ENCODE results near the gene DNAJC5G. TPM values are rescaled to one million over a fixed set of nuclear protein-coding genes. Genes with fewer than 3 reads are reported as not detected.
"Not testable (repeated sequence)": the region's sequence is repeated elsewhere in the genome, so short reads cannot be mapped to it uniquely, and the experiment has no call there.

DNAJC5G gene
- total and polyA plus RNA-seq, 8 donors: 0.06 to 0.34 TPM; not detected in 6

DNA sequence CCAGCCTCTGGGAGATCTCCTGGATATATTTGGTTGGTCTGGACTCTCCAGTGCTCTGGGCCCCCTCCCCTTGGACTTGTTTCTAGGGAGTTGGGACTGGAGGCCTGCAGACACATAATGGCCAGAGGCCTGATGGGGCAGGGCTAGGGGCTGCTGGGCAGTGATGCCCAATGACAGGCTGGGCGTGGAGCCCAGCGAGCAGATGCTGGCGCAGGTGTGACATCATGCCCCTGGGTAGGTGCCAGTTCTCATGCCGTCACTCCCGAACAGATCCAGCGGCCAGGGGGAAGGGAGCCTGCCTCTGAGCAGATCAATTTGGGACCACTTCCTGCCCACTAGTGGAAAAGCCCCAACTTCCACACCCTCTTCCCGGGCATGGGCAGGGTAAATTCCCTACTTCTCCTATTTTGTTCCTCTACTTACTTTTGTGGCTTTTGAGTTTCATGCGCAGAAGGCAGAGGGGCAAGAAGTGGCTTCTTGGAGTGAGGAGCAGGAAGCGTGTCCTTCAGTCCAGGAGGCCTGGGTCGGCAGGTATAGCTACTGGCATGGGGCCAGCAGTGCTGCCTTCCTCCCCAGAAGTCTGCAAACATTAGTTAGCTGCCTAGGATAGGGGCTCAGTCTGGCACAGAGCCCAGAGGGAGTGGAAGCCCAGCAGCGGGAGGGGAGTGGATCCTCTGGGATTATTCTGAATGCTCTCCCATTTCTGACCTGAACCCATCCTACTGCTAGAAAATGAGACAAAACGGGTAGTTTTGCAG, 41.6 kb downstream of the DNAJC5G start:
- WGBS, 2 donors: 39 to 40% methylated on average over 12 of the region's 12 CpGs
- Histone ChIP-seq H3K27me3 (no peaks in the 10 kb centered on the region), H3K36me3 (no peaks in the 10 kb centered on the region), H3K4me1 (peaks cover 10 to 24% (median 17%) of the 10 kb centered on the region in 3 donors), H3K4me3 (no peak overlapping the region), H3K27ac (peak overlapping the region; percentile 6 to 81 (median 21)), H3K9me3 (no peaks in the 10 kb centered on the region)
- ATAC-seq: peak; percentile 79 to 87 (median 83)
- FAIRE-seq: no peak
- peak; percentile 80 to 97 (median 93) for DNase-seq
- intact Hi-C loops (cut with DNase I): no loop called here
- TF ChIP-seq, protein P1, sequence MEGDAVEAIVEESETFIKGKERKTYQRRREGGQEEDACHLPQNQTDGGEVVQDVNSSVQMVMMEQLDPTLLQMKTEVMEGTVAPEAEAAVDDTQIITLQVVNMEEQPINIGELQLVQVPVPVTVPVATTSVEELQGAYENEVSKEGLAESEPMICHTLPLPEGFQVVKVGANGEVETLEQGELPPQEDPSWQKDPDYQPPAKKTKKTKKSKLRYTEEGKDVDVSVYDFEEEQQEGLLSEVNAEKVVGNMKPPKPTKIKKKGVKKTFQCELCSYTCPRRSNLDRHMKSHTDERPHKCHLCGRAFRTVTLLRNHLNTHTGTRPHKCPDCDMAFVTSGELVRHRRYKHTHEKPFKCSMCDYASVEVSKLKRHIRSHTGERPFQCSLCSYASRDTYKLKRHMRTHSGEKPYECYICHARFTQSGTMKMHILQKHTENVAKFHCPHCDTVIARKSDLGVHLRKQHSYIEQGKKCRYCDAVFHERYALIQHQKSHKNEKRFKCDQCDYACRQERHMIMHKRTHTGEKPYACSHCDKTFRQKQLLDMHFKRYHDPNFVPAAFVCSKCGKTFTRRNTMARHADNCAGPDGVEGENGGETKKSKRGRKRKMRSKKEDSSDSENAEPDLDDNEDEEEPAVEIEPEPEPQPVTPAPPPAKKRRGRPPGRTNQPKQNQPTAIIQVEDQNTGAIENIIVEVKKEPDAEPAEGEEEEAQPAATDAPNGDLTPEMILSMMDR (IDR thresholded peaks at IDR 0.05): no peak

GRCh38 chr2:27319839-27320238, 44.6 kb downstream of the DNAJC5G start:
- H3K27ac ChIP-seq; FAIRE-seq; DNase-seq; H3K27me3 ChIP-seq; intact Hi-C loops (cut with DNase I); ATAC-seq; H3K9me3 ChIP-seq; H3K4me3 ChIP-seq; H3K36me3 ChIP-seq: not testable (repeated sequence)
- 92 to 97% methylated on average over 15 of the region's 15 CpGs for WGBS, 2 donors
- H3K4me1 ChIP-seq: peaks cover 15 to 34% (median 26%) of the 10 kb centered on the region in 3 donors

- FAIRE-seq (no peak), ATAC-seq (peak; percentile 63 to 82 (median 68))
These were observed 45.8 kb downstream of the DNAJC5G start for GRCh38 chr2:27320958-27321543.

DNA sequence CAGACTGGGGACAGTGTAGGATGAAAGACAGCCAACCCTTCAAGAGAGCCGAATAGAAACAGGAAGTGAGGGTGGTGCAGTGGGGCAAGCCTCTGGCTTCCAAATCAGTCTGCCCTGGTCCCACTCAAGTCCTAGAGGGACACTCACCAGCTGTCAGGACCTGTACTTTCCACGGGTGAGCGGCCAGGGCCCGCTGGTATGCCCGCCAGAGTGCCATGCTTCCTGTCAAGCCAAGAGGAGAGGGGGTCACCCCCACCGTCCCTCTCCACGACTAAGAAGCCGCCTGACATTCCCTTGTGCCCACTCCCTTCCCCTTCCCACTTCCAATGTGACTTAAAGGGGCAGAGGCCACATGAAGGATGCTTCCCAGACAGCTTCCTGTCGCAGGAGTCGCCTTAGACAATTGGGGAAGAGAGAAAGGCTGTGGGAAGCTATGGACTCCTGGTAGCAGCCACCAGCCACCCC, 47.1 kb downstream of the DNAJC5G start:
- 2 to 4% methylated on average over 9 to 10 of the region's 10 CpGs for WGBS, 2 donors
- intact Hi-C loops (cut with DNase I): no loop called here
- Histone ChIP-seq H3K4me1 (peaks cover 9 to 29% (median 21%) of the 10 kb centered on the region in 3 donors), H3K36me3 (peaks cover 0 to 10% (median 0%) of the 10 kb centered on the region in 3 donors), H3K4me3 (peak overlapping the region; percentile 71 to 82 (median 77)), H3K27me3 (no peaks in the 10 kb centered on the region), H3K27ac (peak overlapping the region; percentile 93 to 95 (median 94)), H3K9me3 (no peaks in the 10 kb centered on the region)
- TF ChIP-seq, protein P1 (IDR thresholded peaks at IDR 0.05): no peak
- FAIRE-seq (no peak), ATAC-seq (peak; percentile 4 to 36 (median 13)), DNase-seq (peak in 5 of 6 donors; percentile 32 to 66 (median 48))

More at GRCh38 chr2:27320958-27321543, 45.8 kb downstream of the DNAJC5G start:
- Histone ChIP-seq H3K9me3 (no peaks in the 10 kb centered on the region), H3K4me3 (peak overlapping the region in 1 of 4 donors; percentile 71), H3K4me1 (peaks cover 15 to 34% (median 26%) of the 10 kb centered on the region in 3 donors), H3K27me3 (no peaks in the 10 kb centered on the region), H3K36me3 (peaks cover 0 to 5% (median 0%) of the 10 kb centered on the region in 3 donors), H3K27ac (peak overlapping the region in 2 of 4 donors; percentile 44 to 94)
- TF ChIP-seq, protein P1 (IDR thresholded peaks at IDR 0.05): peak in 2 of 4 donors; percentile 6 to 34
- peak; percentile 75 to 92 (median 86) for DNase-seq
- WGBS, 2 donors: 39 to 47% methylated on average over 8 of the region's 8 CpGs
- intact Hi-C loops (cut with DNase I): no loop called here

DNA sequence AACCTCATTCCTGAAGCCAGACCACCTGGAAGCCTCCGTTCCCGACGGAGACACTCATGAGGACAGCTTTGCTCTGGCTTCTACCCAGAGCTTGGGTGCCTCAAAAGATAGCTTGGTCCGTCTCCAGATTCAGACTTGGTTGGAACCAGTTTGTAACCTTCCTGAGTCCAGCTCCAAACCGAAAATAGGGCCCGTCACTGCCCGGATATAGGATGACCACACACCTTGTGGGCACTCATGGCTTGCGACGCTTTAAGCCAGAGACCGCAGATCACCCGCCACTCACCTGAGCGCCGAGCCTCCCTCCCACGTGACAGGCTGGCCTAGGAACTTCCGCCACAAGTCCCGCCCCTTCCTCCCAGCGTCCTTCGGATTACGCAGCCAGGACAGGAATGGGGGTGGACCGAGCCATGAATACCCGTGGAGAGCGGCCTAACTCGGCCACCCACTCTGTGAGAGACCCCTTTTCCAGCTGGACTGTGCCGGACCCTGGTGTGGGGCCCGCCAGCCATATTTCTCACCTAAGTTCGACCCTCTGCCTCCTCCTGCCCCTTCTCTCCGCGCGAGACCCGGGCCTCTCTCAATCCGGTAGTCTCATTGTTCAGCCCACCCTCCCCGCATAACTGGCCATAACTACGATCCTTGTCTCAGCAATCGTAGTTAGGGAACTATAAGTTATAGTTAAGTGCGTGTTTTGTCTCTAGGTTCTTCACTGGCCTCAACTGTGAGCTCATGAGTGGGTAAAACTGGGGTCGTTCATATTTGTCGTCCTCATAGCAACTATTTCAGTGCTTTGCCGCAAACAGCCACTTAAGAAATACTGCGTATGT, 47.7 kb downstream of the DNAJC5G start, which contains the start of gene MPV17:
Gene MPV17 (minus strand): TSS at position 332 of the 830 bp plus-strand sequence. CDS start 580 bp downstream, outside the sequence.
- intact Hi-C loops (cut with DNase I): no loop called here
- H3K36me3 ChIP-seq: peaks cover 0 to 14% (median 0%) of the 10 kb centered on the region in 3 donors
- no peak for FAIRE-seq
- no peaks in the 10 kb centered on the region for H3K27me3 ChIP-seq
- peak within 1 kb of the TSS; percentile 93 to 95 (median 94) for H3K27ac ChIP-seq
- TF ChIP-seq, protein P1 (IDR thresholded peaks at IDR 0.05): no peak
- peak; percentile 91 to 97 (median 94) for DNase-seq
- peak; percentile 88 to 96 (median 96) for ATAC-seq
- H3K4me3 ChIP-seq: peak within 1 kb of the TSS; percentile 71 to 82 (median 77)
- no peaks in the 10 kb centered on the region for H3K9me3 ChIP-seq
- 0% methylated on average over 39 of the region's 39 CpGs for WGBS, 2 donors
- H3K4me1 ChIP-seq: peaks cover 8 to 26% (median 21%) of the 10 kb centered on the region in 3 donors

Measured in pancreas (tissue), 10 donors.